SU-DHL-6 (cell line): ENCODE measurements around the gene CEP97.
"Not testable (repeated sequence)": the region's sequence is repeated elsewhere in the genome, so short reads cannot be mapped to it uniquely, and the experiment has no call there.

ENCODE experiments used
- CTCF ChIP-seq: fragments of 200-600 bp; sonication (generic); IDR thresholded peaks from one replicate; pipeline ENCODE4 v1.5.1; 2017; ENCODE audit warnings: antibody characterized with exemption, mild to moderate bottlenecking, low read length, moderate library complexity; ENCODE audit not compliant: insufficient read depth, poor library complexity, severe bottlenecking
- EZH2phosphoT487 ChIP-seq: fragments of 200-600 bp; sonication (generic), shearing (Covaris generic); conservative IDR thresholded peaks from 2 replicates; pipeline ENCODE4 v1.6.1; 2018; ENCODE audit warnings: mild to moderate bottlenecking, antibody characterized with exemption, low read length, moderate library complexity, mixed read lengths

GRCh38 chr3:101704639-101705038, 19.8 kb upstream of the CEP97 start:
- not testable (repeated sequence) for TF ChIP-seq CTCF, EZH2phosphoT487
